HUDEP-2 (cell line): Measurements from ENCODE around the gene ATG4B.

Source experiments
- DNase-seq, 76 experiments: peaks; one replicate each; lab custom pipeline; 2025; ENCODE audit not compliant: unreplicated experiment in 76 of 76; lab: John Stamatoyannopoulos, UW

Gene ATG4B

DNA sequence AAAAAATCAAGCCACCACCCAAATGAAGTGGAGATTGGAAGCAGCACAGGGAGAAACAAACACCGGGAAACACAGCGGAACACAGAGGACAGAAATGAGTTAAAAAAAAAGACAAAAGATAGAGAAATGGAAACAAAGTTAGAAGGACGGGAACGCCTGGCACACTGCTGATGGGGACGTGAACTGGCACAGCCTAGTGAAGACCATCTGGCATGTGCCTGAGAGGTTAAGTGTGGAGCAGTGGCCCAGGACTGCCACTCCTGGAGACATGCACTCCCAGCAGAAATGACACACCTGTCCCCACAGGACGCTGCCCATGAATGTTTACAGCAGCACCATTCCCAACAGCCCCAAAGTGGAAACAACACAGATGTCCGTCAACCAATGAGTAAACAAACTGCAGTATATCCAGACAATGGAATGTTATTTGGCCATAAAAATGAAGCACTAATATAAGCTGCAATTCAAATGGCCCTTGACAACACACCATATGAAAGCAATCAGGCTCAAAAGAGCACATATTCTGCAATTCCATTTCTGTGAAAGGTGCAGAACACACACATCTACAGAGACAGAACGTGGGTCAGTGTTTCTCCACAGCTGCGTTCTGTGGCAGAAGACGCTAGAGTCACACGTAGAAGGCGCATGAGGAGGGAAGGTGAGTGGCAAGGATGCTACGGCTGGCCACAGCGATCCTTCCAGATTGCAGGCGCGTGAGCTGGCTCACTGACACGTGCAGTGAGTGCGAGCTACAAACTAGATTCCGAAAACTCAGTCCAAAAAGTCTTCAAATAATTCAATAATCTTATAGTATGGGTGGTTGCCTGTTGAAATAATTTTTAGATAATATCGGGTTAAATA lies 25.1 kb upstream of the ATG4B start:
- DNase-seq = no peak

DNA sequence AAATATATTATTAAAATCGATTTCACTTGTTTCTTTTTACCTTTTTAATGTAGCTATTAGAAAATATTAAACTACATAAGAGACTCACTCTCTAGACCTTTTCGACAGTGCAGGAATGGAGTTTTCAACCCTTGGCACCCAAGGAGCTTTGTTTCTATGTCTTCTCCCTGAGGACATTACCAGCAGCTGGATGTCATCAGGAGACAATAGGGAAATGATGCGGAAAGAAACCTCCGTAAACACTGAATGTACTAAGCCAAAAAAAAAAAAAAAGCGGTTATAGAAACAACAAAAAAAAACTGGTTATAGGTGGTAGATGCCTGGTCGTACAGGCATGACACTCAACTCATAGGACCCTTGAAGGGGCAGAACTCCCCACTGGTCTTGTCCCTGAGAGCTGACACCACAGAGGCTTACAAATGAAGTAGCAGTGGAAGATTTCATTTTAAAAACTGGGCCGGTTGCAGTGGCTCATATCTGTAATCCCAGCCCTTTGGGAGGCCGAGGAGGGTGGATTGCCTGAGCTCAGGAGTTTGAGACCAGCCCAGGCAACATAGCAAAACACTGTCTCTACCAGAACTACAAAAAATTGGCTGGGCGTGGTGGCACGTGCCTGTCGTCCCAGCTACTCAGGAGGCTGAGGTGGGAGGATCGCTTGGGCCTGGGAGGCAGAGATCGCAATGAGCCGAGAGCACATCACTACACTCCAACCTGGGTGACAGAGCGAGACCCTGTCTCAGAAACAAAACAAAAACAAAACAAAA lies 24.3 kb upstream of the ATG4B start:
- peak in 8 of 76 experiments; percentile 2 to 27 (median 20) for DNase-seq

GRCh38 chr2:241615041-241615440 lies 22.5 kb upstream of the ATG4B start:
- DNase-seq = no peak

GRCh38 chr2:241615522-241616052 lies 21.9 kb upstream of the ATG4B start:
- DNase-seq = no peak

DNA sequence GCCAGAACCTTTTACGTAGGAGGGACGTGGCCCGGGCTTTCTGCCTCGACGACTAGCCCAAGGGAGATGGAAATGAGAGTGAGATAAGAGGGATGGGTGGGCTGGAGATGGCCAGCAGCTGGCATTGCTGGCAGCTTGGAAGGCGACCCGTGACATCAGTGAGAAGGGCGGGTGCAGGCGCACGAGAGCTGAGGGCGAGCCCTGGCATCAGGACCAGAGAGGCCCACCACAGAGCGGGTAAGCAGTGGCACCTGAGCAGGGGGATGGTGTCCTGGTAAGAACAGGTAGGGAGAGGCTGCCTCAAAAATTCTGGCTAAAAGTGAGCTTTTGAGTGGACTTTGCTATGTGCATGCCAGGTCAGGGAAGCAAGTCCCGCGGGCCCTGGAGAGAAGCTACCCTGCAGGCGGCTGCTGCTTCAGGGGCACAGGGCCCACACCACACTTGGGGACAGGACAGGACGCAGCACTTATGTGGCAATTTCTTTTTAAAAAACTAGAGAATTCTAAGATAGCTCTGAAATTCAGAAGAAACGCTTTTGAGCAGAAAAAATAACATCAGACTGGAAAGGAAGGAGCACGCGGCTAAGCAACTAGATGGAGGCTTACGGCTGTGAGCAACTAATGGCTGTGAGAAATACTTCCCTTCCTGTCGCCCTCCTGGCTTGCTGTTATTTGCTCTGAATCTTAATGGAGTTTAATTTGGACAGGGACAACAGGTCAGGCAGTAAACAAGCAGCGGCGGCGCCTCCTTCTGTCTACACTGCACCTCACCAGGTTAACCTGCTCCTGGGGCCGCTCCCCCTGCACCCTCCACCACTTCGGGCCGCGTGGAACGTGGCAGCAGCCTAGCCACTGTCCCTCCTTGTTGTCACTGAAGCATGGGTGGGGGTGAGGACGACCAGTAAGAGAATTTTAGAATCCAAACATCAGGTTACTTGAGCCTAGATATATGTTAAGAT lies 21.0 kb upstream of the ATG4B start:
- DNase-seq = no peak

- DNase-seq = no peak
Observed at GRCh38 chr2:241617431-241618154, 19.9 kb upstream of the ATG4B start.

GRCh38 chr2:241618296-241618805 lies 19.1 kb upstream of the ATG4B start:
- DNase-seq = no peak

DNA sequence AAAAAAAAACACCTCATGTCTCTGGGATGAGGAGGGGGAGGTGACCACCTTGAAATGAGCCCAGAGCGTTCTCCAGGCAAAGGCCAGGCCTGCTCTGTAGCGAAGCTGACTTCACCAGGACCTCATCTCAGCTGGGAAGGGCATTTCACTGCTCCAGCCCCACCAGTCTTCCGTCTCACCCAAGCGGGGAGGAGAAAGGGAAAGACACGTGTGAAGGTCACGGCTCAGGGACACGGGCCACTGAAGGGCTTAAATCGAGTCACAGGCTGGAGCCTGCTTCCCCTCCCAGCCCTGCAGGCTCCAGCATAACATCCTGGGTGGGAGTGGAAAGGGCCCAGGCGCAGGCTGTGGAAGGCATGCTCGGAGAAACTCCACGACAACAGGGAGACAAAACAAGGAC lies 18.7 kb upstream of the ATG4B start:
- no peak for DNase-seq

DNA sequence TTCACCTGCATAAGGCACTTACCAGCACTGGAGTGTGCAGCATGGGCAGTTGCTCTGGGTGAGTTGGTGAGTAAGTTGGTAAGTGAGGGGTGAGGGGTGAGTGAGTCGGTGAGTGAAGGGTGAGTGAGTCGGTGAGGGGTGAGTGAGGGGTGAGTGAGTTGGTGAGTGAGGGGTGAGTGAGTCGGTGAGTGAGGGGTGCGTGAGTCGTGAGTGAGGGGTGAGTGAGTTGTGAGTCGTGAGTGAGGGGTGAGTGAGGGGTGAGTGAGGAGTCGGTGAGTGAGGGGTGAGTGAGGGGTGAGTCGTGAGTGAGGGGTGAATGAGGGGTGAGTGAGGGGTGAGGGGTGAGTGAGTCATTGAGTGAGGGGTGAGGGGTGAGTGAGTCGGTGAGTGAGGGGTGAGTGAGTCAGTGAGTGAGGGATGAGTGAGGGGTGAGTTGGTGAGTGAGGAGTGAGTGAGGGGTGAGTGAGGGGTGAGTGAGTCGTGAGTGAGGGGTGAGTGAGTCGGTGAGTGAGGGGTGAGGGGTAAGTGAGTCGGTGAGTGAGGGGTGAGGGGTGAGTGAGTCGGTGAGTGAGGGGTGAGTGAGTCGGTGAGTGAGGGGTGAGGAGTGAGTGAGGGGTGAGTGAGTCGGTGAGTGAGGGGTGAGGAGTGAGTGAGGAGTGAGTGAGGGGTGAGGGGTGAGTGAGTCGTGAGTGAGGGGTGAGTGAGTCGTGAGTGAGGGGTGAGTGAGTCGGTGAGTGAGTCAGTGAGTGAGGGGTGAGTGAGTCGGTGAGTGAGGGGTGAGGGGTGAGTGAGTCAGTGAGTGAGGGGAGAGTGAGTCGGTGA lies 17.7 kb upstream of the ATG4B start:
- no peak for DNase-seq

DNA sequence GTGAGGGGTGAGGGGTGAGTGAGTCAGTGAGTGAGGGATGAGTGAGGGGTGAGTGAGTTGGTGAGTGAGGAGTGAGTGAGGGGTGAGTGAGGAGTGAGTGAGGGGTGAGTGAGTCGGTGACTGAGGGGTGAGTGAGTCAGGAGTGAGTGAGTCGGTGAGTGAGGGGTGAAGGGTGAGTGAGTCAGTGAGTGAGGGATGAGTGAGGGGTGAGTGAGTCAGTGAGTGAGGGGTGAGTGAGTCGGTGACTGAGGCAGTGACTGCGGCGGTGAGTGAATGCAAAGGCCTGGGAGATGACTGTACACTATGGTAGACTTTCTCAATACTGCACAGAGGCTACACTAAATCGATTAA lies 17.1 kb upstream of the ATG4B start:
- DNase-seq = no peak

DNA sequence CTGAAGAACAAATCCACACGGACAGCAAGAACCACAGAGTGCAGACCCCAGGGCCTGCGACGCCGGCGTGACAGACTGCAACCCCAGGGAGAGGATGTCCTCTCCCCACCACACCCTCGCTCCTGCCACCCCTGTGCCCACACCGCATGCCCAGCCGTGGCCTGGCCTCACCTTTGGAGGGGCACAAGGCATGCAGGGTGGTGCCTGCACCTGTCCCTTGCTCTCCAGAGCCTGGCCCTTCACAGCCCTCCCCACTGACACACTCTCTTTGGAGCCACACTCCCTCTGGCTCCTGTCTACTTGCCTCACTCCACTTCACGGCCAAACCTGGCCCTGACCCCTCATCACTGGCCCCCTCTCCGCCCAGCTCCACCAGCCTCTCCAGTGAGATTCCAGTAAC lies 9.8 kb upstream of the ATG4B start:
- DNase-seq = no peak

DNA sequence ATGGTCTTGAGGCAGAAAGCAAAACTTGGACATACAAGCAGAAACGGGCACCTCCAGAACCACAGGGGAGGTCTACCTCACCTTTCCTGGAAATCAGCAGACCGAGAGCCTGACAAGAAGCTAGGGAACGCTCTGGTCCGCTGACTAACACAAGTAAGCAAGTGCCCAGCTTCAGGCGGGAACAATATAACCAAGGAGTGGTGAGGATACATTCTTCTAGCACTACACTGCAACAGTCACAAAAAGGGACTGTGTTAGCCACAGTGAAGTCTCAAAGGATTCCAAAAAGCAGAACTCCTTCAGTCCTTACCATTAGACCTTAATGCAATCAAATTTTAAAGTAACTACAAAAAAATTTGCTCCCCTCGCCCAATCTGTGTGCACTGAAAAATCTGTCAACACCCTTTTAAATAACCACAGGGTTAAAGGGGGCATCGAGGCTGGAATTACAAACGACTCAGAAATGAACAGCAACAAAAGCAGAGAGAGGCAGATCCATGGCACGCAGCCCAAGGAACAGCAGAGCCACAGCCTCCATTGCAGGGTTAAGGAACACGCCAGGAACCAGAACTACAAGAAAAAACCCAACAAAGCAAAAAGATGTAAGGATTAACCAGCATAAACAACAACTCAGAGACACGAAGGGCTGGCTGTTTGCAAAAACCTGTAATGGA lies 7.6 kb upstream of the ATG4B start:
- no peak for DNase-seq

DNA sequence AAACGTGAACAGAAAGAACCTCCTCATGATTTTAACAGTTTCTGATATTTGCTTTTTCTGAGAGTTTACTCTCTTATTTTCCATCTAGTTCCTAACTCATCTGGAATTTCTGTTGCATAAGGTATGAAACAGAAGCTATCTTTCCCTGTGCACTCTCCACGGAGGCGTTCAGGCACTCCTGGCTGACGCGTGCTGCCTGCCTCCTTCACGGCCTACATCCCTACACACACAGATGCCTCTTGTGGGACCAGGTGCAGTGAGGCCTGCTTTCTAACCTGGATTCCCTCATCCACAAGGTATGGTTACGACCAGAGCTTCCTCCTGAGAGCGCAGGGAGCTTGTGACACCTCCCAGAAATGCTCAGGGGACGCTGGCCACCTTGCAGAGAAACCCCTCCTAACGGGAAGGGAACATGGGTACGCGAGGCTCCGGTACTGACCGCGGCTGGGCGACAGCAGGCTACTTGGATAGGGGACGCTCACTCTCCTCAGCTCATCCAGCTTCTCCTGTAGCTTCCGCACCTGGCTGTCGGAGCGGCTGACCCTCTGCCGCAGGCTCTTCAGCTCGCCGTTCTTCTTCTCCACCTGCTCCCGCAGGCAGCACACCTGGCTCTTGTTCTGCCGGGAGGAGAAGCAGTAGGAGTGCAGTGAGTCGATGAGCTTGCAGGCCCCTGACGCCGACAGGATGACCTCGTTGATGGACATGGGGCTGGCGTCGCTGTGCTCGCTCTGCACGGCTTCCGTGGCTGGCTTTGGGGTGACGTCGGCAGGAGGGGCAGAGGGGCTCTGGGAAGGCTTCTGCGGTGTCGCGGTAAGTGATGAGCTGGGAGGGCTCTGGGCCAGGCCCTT lies 4.8 kb upstream of the ATG4B start:
- DNase-seq = no peak

- no peak for DNase-seq
Observed at GRCh38 chr2:241633561-241633960, 3.9 kb upstream of the ATG4B start.

GRCh38 chr2:241635756-241636155 lies 1.7 kb upstream of the ATG4B start:
- peak in 3 of 76 experiments; percentile 8 to 26 (median 13) for DNase-seq

GRCh38 chr2:241636182-241637017 lies 1.1 kb upstream of the ATG4B start:
- peak in 31 of 76 experiments; percentile 8 to 50 (median 28) for DNase-seq
